Measurements from ENCODE around the gene ARHGAP15.

ARHGAP15 gene

DNA sequence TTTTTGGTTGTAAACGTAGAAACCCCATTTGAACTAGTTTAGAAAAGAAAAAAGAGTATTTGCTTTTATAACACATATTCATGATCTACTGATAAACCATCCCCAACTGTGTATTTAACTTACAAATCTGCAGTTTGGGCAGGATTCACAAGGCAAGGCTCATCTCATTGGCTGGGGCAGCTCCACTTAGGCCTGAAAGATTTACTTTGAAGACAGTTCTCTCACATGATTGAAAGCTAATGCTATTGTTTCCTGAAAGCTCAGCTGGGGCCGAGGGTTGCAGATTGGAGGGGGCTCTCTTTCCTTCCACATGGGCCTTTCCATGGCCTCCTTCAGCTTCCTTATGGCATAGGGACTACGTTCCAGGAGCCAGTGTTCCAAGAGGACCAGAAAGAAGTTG lies 47.4 kb downstream of the ARHGAP15 start:
- DNase-seq, result no peak

DNA sequence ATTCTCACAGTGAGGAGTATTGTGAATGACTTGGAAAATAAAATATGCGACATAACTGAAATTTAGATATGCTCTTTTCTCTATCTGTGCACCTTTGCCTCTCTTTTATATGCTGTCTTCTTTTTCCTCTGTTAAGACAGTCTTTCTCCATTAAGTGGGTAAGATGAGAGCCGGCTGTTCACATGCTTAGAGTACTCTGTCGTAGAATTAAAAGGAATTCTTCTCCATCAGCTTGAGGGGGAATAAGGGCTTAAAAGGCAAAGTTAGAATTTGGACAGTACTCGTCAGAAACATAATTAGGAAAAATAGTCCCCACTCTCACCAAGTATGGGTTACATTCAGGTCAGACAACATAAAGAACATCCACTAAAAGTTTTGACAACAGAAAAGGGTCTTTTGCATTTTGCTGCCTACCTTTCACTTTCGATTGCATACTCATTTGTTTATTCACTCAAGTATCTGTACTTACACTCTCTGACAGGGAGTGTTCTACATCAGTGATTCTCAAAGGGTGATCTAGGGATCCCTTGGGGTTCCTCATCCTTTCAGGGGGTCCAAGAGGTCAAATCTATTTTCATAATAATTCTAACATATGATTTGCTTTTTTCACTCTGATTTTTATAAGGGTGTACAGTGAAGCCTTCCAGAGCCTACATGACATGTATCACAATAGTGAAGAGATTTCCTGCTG lies 48.0 kb downstream of the ARHGAP15 start:
- no peak for DNase-seq

DNA sequence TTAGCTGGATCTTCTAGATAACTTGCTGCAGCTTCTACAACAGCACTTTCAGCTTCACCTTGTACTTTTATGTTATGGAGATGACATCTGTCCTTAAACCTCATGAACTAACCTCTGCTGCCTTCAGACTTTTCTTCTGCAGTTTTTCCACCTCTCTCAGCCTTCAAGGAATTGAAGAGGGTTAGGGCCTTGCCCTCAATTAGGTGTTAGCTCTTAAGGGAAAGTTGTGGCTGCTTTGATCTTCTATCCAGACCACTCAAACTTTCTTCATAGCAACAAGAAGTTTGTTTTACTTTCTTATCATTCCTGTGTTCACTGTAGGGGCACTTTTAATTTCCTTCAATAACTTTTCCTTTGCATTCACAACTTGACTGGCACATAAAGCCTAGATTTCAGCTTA lies 52.3 kb downstream of the ARHGAP15 start:
- no peak for DNase-seq

DNA sequence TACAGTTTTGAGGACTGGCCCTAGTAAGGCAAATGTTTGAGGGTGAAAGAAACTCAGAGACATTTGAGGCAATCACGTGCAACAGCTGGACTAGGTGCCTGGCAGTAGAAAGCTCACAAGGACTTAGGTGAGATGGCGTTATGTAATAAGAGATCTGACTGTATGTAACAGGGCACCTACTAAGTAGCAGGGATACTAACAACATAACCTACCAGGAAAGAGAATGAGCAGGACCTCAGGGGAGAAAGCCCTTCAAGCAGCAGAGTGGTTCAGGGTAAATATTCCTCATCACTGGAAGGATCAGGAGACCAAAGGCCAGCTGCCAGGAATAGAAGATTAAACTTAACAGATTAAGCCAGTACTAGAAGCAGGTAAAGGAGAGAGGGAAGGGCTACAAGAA lies 53.4 kb downstream of the ARHGAP15 start:
- DNase-seq, result peak; percentile 3 to 66

DNA sequence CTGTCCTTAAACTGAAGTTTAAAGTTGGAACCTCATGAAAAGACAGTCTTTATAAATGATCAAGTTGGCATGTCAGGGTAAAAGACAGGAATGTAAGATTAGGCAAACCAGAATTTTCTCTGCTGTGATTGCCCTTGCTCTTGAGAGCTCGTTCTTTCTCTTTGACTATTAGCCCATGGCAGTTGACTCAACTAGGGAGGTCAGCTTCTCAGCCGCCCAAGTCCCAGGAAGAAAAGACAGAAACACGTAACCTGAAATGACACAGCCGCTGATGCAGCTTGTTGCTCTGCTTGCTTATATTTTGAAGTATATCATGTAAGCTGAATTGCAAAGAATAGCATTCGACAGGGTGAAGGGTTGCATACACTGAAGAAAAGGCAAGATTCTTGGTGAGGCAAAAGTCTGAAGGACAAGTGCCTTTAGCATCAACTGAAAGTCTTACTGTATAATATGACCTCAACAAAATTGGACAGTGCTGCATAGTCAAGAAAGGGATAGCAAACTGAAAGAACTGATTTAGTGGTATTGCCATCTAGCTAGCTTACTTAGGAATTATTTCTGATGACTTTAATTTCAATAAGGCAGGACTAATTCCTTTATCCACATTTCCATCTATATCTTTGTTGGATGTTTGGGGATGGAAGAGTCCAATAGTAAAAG lies 54.7 kb downstream of the ARHGAP15 start:
- DNase-seq, result no peak

DNA sequence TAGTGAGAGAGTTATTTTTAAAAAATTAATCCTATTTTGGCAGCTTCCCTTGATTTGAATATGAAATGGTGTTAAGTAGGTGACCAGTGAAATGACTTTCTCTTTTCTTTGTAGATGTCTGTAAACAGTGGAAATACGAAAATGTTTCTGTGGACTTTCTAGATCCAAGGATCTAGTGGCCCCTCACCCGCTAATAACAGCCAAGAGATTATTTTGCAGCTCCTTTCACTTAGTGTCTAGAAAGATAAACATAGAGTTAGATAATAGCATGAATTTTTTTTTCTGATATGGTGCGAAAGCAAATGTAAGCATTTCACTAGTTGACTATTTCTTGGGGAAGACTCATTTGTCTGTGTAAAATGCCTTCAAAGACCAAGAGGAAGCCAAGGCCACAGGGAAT lies 57.7 kb downstream of the ARHGAP15 start:
- DNase-seq, result no peak

DNA sequence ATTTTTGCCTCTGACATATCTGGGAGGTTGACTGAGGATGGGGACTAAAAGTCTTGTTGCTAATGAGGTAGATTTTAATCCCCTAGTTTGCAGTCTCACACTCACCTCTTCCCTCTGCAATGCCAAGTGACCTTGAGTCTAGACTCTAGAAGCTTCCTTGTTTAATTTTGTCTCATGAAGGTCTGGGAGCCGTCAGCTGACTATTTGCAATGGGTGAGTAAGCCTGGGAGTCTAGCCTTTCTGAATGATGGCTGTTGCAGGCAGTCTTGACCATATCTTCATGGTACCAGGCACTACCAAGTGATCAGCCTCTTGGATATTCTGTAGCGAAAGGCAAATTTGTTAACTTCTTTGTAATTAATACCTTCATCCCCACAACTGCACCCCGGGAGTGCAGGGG lies 61.2 kb downstream of the ARHGAP15 start:
- DNase-seq, result no peak

DNA sequence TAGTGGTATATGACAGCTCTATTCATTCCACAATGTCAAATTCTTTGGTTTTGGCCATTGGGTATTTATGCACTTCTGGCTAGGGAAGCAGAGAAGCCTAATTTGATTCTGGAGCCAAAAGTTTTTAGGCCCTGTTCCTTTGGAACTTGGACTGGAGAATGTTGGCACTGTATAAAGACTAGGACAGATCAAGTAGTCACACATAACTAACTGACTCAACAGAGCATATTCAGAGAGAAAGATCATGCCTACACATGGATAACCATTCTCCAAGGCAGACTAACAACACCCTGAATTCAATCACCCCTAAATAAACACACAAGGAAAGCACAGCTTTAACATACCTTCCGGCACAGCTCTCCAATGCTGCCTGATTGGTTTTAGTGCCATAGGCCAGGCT lies 62.9 kb downstream of the ARHGAP15 start:
- no peak for DNase-seq

DNA sequence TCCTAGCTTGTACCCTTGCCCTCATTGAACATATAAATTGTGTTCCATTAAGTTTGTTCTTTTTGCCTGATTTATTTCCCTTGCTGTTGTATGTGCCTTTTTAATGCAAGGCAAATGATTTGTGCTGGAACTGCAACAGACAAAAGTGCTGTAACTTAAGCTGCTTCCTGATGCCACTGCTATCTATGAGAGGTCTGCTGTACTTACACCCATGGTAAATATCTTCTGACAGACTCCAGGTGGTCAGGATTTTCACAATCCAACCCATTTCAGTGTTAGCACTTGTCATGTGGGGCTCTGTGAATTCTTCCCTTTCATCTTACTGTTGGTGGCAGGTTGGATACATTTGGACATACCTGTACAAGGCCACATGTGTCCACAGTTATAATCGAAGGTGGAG lies 63.5 kb downstream of the ARHGAP15 start:
- peak; percentile 84 to 87 for DNase-seq

DNA sequence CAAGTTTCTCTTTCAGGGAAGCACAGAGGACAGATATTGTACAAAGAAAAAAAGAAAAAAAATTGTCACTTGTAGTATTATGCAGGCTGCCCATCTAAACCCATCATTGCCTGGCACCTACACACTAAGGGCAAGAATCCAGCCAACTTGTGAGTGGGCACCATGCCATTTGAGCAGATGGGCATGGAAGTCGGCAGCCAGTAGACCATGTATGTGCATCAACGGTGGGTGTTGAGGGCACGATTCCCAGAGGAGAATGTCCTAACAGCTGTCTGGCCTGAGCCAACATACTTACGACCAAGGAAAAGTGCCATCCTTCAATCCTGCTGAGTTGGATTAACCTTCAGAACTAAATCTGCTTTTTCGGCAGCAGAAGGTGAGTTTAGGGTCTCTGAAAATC lies 63.9 kb downstream of the ARHGAP15 start:
- DNase-seq, result peak; percentile 94 to 97

DNA sequence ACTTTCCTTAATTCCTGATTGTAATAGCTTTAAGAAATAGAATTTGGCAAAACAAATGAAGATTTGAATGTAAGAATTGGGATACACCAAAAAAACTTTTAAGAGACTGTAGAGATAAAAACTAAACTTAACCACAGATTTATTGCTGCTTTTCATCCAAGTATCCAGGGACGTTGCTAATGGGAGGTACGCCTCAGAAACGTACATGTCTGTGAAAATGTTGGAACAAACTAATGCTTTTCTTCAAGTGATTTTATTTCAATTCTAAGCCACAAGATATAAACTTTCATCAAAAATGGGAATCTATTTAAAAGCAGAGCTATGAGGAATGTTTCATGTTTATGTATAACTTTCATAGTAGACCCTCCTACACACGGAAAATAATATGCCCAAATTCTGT lies 66.3 kb downstream of the ARHGAP15 start:
- no peak for DNase-seq

DNA sequence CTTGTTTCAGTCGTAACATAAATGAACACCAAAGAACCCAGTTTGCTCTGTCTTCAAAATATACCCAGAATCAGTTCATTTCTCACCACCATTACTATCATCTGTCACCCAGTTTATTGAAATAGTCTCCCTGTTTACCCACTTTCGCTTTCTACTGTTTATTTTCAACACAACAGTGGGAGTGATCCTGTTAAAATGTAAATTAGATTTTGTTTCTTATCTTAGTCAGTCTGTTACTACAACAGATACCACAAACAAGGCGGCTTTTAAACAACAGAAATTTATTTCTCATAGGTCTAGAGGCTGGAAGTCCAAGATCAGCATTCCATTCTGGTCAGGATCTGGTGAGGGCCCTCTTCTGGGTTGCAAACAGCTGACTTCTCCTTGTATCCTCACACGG lies 74.8 kb downstream of the ARHGAP15 start:
- no peak for DNase-seq

DNA sequence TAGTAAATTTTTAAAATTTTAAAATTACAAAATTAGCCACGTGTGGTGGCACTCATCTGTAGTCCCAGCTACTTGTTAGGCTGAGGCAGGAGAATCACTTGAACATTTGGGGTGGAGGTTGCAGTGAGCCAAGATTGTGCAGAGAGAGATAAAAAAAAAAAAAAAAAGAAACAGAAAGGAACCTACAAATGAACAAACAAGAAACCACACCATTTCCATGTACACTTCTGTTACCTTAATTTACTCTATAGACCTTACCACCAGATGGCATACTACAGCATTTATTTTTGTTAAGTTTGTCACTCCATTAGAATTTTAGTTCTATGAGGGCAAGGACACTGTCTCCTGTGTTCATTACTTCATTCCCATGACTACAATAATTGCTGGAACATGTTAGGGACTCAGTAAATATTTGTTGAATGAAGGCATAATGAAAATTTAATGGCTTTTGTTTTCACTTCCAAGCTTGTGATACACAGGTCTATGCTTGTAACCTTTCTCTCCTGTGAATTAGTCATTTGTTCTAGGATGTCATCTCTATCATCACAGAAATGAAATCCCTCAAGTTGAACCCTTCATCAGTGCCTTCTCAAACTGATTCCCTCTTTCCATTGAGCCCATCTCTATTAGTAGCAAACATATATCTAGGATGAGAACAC lies 76.0 kb downstream of the ARHGAP15 start:
- no peak for DNase-seq

DNA sequence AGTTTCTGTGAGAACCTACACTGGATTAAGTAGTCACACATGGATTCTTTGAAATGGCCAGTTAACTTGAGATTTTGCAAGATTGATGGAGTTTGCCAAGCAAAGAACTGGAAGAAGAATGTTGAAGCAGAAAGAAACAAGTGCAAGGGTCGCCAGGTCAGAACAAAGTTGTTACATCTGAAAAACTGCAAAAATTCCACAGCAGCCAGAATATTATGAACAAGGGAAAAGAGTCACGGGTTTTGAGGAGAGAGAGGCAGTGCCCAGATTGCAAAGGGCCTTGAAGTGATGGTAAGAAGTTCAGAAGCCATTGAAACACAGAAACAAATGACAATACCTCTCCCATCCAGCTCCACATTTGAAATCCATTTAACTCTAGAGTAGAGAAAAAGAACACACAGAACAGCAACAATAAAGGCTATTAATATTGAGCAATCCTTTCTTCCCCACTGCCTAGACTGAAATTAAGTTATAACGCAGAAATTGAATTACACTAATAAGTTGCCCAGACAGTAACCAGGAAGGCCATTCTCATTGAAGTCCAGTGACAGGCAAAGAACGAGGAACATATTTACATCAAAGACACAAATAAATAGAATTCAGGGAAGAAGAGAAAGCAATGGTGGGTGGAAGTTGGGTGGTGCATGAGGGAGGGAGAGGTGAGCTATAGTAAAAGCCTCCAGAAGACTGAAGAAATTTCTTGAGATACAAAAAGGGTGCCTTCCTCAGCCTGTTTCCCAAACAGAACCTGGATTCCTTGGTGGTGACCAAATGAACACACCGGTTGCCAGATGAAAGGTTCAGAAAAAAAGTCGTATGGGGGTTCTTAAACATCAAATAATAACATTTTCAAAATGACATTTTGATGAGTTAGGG lies 80.6 kb downstream of the ARHGAP15 start:
- DNase-seq, result no peak

DNA sequence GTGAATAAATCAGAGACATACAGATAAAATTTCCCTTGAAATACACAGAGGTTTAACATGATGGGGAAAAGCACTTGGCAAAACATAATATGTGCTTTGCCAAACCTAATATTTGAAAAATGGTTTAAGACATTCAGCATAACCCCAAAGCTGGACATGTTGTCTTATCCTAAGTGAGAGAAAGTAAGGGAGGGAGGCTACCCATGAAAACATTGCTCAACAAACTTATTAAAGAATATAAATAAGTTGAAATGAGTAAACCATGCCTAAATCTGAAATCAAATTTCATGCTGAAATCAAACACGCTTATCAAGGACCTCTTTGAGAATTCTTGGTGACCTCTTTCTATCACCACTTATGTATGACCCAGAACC lies 81.2 kb downstream of the ARHGAP15 start:
- DNase-seq, result no peak

DNA sequence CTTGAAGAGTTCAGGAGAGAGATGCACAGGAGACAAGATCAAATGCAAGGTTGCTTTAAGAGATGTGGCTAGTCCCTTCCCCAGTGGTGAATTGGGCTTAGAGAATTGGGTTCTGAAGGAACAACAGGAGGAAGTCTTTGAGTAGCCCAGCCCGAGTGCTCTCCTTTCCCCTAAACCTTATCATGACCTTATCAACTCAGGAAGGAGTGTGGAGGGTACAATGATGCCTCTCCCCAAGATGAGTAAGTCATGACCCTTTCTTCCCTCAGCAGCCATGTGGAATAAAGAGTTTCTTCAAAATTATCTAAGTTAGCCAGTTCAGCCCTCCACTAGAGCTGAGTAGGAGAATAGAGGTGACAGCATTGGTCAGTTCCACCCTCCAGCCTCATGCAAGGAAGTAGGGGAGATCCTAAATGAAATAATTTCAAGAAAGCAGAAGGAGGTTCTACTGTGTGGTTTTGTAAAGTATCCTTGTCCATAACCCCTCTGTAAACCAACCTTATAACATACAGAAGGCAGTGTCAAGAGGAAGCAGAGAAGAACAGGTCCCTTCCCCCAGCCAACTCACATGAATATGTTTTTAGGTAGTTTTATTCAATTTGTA lies 88.4 kb downstream of the ARHGAP15 start:
- no peak for DNase-seq

DNA sequence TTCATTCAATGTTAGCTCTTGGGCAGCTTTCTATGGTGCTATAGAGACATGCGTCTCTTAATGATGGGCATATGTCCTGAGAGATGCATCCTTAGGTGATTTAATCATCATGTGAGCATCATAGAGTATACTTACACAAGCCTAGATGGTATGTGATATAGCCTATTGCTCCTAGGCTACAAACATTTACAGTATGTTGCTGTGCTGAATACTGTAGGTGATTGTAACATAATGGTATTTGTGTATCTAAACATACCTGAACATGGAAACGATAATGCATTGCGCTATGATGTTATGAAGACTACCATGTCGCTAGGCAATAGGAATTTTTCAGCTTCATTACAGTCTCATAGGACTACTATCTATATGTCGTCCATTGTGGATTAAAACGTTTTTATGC lies 89.4 kb downstream of the ARHGAP15 start:
- DNase-seq, result no peak

DNA sequence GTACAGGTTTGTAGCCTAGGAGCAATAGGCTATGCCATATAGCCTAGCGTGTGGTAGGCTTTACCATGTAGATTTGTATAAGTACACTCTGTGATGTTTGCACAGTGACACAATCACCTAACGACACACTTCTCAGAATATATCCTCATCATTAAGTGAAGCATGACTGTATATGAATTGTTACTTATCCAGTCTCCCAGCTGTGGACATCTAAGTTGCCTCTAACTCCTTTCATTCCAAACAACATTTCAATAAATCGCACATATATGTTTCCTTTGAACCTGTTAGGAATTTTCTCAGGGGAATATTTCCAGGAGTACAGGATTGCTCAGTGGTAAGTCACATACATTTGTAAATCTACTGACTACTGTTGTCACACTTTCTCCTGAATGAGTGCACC lies 90.0 kb downstream of the ARHGAP15 start:
- DNase-seq, result no peak

DNA sequence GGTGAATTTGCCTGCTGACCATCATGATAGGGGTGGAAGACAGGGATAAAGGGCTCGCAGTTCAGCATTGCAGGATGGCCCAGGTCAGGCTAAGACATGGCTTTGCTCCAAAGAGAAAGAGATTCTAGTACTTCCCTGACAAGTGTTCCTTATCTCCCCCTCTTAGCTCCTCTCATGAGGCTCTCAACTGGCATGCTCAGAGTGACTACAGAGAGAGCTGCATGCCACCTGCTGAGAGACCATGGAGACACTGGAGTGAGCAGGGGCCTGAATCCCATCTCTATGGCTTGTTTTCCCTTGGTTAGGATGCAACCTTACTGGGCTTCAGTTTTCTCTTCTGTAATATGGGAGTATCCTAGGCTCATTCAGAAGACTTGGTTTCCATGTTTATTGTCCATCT lies 94.3 kb downstream of the ARHGAP15 start:
- DNase-seq, result no peak

DNA sequence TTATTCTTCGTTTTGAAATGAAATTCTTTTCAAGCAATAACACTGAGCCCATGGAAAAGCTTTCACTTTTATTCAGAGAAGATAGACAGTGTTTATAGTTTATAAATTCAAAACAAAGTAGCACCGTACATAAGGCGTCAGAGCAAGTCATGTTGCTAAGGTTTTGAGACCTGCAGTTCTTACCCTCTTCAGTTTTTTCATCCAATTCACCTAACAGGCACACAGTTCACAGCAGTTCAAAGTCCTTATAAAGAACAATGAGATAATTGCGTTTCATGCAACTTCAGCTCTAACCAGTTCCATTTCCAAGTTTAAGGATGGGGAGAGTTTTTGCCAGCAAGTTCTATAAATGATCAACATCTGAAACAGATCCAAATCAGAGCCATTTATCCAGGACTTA lies 96.7 kb downstream of the ARHGAP15 start:
- DNase-seq, result no peak

DNA sequence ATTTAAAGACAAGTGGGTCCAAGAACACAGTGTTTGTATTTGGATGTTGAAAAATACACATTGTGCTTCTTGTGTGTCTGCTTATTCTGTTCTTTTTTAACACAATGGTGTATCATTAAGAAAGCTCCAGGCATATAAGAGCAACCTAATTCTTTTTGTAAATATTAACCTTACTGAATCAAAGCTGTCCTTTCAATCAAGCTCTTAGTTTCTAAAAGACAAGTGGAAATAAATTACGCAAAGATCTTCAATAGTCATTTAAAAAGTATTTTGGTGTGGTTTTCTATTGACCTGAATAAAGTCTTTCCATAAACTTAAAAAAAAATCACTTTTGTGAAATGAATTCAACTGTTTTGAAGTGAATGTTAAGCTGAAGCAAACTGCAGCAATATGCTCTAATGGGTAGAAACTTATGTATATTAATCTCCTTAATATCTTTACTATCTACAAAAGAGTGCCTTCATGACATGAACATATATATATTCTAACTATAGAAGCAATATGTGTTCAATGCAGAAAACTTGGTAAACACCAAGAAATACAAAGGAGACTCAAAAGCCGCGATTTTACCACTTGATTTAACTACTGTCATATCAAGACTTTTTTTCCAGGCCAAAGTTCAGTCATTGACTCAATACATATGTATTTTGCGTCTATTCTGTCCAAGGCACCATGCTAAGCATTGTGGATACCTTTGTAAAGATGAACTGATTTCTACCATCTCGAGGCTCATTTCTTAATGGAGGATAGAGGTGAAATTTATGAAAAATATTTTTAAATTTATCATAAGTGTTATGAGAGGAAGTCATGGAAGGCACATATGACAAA lies 97.7 kb downstream of the ARHGAP15 start:
- DNase-seq, result no peak

DNA sequence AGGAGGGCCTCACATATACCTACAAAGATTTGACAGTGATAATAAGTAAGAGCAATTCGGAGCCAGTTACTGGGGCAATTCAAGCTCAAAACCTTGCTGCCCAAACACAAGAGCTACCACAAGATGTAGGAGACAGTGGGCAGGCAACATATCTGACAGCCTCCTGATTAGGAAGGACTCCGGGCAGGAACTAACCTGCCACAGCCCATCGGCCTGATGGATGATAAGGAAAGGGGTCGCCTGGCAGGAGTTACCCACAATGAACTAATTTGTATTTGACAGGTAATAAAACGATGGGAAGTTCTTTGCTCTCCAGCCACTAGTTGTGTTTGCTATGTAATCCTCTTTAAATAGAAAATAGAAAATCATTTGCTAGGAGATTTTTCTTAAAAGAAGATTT lies 100.2 kb downstream of the ARHGAP15 start:
- no peak for DNase-seq
